HG02763 (cell line): ENCODE data around the gene TBC1D2B.
"Not testable (repeated sequence)": the region's sequence is repeated elsewhere in the genome, so short reads cannot be mapped to it uniquely, and the experiment has no call there.

Experiments used
- ATAC-seq: cut with Tn5 transposase; IDR thresholded peaks from one replicate; pipeline ENCODE4 v1.9.1; 2021; ENCODE audit warnings: mild to moderate bottlenecking, moderate library complexity; ENCODE audit not compliant: unreplicated experiment

Gene TBC1D2B

DNA sequence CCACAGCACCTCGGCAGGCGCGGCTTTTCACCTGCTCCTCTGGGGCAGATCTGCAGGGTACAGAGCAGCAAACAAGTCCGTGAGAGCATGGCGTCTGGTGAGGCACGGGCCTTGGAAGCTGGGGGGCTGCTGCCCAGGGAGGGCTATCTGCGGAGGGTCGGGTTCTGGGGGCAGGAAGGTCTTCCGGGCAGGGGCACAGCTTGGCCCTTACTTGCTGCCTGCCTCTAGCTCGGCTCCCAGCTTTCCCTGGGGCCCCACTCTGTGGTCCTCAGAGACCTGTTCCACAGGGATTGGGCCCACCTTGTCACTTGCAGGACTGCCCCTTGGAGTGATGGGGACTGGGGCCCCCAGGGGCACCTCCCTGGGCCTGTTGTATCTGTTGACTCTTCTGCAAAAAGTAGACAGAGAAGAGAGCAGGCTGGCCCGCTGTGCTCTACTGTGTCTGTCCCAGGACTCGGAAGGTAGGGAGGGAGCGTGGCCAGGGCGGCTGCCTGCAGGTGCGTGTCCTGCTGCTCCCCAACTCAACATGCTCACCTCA lies 84.1 kb downstream of the TBC1D2B start:
- no peak for ATAC-seq

DNA sequence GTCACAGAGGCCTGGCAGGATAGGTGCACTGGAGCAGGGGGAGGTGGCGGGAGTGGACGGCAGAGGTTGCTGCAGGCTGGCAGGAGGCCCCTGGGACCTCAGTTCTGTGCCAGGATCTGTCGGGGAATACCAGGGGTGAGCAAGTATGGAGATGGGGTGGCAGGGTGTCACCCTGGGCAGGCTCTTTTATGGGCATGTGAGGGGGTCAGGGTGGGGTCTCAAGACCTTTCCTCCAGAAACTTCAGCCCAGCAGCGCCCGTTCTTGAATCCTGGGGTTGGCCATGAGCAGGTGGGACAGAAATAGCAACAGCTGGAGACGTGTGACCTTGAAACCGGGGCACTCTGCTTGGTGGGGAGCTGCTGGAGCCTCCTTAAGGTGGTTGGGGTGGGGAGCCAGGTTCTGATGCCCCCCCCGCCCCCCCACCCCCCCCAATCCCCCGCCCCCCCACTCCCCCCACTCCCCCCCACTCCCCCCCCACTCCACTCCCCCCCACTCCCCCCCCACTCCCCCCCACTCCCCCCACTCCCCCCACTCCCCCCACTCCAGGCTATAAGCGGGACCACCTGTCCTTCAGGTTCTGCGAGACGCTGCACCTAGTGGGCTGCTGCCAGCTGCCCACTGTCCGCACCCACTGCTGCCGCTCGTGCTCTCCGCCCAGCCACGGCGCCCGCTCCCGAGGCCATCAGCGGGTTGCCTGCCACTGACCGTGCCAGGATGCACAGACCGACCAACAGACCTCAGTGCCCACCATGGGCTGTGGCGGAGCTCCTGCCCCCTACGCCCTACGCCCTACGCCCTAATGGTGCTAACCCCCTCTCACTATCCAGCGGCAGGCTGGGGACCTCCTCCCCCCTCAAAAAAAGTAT lies 84.9 kb downstream of the TBC1D2B start:
- no peak for ATAC-seq

DNA sequence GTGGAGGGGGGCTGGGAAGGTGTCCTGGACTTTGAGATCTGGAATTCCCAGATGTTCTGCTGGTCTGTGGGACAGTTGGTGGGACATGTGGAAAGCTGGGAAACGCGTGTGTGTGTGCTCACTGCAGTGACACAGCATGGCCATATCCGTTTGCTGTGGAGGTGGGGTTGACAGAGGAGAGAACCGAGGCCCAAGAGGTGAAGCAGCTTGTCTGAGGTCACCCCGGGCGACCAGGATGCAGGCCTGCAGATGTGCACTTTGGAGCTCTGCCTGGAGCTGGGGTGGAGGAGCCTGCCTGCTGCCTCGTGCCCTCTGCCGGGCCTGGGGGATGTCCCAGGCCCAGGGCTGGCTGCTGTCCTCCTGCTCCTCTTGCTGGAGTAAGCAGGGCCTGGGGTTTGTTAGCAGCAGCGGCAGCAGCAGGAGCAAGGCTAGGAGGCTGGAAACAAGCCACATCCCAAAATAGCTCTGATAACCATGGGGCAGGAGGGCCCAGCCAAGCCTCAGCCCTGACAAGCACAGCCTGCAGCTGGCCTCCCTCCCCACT lies 85.8 kb downstream of the TBC1D2B start:
- ATAC-seq = not testable (repeated sequence)

DNA sequence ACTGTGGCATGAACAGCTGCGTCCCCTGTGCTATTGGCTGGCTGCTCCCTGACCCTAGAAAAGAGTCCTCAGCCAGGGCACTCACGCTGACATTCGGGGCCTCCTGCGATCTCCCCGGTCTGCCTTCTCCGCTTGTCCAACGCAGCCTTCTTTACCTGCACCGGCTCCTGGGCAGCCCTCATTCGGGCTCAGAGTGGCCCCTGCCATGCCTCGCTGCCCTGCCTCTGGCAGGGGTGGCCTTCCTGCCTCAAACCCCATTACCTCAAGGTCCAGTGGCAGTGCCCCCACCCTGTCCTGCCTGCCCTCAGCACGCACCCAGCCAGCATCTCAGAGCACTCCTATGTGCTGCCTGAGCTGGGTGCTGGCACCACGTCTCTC lies 86.5 kb downstream of the TBC1D2B start:
- ATAC-seq = no peak

DNA sequence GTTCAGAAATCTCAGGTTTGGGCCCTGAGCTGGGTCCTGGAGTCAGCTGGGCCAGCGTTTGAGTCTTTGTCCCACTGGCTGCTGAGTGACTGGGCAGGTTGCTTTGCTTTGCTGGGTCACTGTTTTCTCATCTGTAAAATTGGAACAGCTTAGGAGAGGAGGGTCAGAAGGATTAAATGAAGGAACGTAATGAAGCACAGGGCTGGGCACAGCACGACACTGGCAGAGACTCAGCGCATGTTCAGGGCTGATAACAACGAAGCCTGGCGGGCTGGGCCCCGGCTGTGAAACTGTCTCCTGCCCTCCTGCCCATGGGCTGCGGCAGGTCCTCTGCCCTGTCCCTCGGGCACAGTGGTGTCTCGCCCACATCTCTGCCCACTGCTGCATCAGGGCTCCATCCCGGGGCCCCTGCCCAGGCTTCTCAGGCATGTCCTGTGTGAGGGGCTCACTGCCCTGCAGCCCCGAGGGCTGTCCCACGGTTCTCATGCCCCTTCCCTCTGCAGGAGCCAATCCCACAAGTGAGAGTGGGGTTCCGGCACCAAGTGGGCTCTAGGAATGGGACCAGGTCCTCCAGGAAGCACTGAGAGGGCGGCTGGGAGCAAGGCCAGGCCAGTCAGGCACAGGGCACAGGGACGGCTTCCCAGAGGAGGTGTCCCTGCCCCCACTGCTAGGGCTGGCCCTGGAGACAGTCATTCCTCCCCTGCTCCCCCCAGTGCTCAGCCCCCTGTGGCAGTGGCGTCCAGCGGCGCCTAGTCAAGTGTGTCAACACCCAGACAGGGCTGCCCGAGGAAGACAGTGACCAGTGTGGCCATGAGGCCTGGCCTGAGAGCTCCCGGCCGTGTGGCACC lies 88.0 kb downstream of the TBC1D2B start:
- no peak for ATAC-seq

DNA sequence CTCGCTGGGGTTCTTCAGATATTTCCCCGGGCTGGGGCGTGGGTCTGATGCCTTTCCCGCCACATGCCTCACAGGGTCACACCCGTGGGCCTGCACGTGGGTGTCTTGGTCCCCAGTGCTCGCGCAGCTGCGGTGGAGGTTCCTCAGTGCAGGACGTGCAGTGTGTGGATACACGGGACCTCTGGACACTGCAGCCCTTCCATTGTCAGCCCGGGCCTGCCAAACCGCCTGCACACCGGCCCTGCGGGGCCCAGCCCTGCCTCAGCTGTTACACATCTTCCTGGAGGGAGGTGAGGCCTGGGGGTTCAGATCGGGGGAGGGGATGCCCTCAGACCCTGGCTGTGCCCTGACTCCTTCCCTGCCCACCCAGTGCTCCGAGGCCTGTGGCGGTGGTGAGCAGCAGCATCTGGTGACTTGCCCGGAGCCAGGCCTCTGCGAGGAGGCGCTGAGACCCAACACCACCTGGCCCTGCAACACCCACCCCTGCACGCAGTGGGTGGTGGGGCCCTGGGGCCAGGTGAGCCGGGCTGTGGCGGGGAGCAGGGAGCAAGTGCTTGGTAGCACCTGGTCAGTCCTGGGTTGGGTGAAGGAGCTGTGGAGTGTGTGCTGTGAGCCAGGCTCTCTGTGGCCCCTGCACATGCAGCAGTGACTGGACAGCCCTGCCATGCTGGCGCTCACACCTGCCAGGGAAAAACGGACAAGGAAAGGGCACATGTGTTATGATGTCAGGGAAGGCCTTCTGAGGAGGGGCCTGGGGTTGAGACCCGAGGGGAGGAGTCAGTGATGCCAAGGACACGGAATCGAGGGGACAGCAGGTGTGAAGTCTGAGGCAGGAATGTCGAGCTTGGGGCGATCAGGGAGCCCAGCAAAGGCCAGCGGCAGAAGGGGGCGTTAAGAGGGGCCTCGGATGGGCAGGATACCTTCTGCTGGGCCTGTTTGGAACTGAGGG lies 88.9 kb downstream of the TBC1D2B start:
- no peak for ATAC-seq

DNA sequence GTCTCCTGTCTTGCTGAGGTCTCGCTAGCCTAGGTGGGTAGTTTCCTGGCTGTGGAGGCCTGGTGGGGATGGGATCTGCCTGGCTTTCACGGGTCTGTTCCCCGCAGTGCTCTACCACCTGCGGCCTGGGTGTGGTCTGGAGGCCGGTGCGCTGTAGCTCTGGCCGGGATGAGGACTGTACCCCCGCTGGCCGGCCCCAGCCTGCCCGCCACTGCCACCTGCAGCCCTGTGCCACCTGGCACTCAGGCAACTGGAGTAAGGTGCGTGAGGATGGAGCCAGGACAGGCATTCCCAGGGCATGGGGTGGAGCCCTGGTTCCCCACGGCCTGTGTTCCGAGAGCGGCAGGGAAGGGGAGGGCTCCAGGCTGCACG lies 89.8 kb downstream of the TBC1D2B start:
- ATAC-seq = not testable (repeated sequence)

DNA sequence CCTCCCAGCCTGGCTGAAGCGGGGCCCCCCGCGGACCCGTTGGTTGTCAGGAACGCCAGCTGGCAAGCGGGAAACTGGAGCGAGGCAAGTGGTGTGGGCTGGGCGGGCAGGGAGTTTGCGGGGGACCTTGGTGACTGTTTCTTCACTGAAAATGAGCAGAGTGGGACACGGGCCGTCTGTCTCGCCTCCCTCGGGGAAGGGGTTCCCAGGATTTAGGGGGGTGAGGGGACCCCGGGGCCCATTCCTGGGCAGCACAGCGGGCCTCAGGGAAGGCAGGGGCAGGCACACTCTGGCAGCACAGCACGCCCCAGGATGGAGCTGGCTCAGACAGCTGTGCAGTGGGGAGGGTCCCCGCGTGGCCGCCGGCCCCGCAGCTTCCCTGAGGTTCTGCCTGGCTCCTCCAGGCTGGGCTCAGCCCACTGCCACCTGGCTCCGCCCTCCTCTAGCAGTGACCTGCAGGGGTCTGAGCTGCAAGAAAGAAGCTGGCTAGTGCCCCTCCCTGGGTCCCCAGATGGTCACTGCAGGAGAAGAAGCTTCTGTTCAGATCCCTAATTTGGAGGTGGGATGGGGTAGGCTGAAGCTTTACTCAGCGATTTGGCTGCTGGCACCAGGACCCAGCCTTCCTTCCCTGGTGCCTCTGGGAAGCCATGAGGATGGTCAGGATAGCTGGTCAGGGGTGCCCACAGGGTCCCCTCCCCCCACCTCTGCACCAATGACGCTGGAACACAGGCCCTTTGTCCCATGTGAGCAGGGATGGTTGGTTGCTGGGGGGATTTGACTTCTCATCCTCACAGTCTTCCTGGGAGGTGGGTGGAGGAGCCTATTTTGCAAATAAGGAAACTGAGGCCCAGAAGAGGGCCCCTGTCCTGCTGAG lies 90.4 kb downstream of the TBC1D2B start:
- ATAC-seq = no peak

DNA sequence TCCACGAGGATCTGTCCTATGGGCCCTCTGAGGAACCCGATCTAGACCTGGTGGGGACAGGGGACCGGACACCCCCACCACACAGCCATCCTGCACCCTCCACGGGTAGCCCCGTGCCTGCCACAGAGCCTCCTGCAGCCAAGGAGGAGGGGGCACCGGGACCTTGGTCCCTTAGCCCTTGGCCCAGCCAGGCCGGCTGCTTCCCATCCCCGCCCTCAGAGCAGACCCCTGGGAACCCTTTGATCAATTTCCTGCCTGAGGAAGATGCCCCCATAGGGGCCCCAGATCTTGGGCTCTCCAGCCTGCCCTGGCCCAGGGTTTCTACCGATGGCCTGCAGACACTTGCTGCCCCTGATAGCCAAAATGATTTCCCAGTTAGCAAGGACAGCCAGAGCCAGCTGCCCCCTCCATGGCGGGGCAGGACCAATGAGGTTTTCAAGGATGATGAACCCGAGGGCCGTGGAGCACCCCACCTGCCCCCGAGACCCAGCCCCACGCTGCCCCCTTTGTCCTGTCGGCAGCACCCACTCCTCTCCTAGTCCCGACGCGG lies 91.5 kb downstream of the TBC1D2B start:
- ATAC-seq = no peak

DNA sequence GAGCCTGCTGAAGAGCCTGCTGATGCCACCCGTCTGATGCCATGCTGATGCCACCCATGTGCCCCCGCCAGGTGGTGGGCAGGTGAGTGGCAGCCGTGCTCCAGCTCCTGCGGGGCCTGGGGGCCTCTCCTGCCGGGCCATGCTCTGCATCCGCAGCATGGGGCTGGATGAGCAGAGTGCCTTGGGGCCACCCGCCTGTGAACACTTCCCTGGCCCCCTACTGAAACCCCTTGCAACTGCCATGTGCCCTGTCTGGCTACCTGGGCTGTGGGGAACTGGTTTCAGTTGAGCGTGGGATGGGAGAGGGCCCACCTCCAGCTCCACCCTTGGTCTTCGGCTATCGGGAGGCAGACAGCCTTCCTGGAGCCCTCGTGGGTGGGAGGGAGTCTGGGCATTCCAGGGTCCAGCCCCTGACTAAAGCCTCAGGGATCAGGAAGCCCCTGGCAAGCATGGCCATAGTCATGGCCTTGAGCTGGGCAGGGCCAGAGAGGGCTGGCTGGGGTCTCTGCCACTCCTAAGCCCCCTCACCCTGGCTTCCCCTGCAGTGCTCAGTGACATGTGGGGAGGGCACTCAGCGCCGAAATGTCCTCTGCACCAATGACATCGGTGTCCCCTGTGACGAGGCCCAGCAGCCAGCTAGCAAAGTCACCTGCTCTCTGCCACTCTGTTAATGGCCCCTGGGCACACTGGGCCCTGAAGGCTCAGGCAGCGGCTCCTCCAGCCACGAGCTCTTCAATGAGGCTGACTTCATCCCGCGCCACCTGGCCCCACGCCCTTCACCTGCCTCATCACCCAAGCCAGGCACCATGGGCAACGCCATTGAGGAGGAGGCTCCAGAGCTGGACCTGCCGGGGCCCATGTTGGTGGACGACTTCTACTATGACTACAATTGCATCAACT lies 92.2 kb downstream of the TBC1D2B start:
- no peak for ATAC-seq

DNA sequence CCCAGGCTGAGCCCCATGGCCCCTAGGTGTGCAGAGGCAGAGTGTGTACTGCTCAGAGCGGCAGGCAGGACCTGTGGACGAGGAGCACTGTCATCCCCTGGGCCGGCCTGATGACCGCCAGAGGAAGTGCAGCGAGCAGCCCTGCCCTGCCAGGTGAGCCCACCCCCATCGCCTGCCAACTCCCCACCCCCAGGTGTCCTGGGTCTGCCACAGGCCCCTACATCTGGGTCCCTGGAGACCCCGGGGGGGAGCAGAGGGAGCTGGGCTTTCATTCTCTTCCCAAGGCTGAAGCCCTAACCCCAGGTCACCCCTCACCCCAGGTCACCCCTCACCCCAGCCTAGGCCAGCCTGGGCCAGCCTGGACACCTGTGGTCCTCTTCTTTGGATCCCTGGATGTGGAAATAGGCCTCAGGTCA lies 93.1 kb downstream of the TBC1D2B start:
- ATAC-seq = no peak

DNA sequence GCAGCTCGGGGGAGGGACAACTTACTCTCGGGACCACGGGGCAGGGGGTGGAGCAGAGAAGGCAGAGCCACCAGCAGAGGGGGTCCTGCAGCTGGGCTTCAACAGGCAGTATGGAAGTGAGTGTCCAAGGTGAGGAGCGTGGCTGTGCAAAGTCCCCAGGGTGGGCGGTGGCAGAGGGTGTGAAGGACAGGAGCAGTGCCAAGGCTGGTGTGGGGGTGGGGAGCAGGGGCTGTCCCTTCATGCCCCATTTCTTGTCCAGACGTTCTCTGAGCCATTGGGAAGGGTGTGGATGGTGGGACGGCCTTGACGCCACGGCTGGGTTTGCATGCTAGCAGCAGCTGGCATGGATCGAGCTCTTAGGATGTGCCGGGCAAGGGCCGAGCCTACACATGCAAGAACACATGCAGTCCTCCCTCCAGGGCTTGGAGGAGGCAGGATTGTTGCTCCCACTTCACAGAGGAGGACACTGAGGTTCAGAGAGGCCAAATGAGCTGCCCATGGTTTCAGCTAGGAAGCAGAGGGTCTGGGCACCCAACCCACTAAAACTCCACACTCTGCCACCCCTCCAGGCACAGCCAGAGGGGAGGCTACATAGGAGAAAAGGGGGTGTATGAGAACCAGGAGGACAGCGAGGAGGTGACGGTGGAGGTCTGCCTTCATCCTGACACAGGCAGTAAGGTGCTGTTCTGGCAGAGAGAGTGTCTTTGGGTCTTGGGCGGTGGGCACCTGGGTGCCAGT lies 93.6 kb downstream of the TBC1D2B start:
- no peak for ATAC-seq

DNA sequence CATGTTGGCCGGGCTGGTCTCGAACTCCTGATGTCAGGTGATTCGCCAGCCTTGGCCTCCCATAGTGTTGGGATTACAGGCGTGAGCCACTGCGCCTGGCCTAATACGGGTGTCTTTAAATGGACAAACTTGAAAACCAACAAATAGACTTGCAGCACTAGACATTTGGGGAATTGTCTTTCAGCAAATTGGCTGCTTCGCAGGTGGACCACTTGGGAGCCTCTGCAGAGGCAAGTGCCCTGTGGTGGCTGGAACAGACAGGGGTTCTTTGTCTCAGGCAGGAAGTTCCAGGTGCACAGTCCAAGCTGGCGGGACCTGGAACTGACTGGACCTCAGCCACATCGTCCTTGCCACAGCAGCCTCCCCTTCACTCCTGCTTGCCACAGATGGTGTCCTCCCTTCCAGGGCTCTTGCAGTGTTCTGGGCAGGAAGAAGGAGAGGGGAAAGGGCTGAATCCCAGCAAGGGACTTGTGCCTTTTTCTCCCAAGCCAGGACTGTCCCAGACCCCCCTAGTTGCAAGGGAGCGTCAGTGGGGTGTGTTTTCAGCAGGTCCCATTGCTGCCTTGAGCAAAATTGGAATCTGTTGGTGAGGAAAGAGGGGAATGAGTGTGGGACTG lies 94.3 kb downstream of the TBC1D2B start:
- no peak for ATAC-seq

DNA sequence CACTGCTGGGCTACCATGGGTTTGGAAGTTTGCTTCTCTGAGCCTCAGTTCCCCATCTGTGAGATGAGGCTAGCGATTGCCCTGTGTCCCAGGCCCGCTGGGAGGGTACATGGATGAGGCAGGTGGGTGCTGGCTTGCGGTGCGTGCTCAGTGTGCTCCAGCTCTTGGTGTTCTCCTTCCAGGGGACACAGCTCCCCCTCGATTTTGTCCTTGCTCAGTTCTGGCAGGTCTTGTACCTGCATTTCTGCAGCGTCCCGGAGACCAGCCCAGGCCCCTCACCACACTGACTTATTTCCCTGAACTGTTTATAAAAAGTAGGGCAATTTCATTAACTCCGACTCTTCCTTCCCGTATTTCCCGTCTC lies 95.4 kb downstream of the TBC1D2B start:
- no peak for ATAC-seq

DNA sequence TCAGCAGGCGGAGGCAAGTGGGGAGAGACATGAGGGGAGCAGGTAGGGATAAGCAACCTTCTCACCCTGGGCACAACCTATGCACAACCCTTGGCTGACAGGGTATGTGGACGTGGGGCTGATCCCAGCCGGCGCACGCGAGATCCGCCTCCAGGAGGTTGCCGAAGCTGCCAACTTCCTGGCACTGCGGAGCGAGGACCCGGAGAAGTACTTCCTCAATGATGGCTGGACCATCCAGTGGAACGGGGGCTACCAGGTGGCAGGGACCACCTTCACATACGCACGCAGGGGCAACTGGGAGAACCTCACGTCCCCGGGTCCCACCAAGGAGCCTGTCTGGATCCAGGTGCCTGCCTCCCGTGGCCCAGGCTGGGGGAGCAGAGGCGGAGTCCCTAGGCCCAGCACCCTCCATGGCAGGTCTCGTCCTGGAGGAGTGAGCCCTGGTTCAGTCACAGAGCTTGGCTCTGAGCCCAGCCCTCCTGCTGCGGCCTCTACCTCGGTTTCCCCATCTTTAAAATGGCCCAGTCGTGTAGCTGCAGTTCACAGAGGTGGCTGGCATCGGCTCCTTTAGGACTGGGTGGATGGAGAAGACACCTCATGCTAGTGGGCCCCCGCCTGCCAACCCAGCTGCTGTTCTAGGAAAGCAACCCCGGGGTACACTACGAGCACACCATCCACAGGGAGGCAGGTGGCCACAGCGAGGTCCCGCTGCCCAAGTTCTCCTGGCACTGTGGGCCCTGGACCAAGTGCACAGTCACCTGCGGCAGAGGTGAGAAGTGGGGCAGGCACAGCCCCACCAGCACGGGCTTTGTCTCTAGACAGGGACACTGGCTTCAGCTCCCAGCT lies 96.0 kb downstream of the TBC1D2B start:
- ATAC-seq = no peak

DNA sequence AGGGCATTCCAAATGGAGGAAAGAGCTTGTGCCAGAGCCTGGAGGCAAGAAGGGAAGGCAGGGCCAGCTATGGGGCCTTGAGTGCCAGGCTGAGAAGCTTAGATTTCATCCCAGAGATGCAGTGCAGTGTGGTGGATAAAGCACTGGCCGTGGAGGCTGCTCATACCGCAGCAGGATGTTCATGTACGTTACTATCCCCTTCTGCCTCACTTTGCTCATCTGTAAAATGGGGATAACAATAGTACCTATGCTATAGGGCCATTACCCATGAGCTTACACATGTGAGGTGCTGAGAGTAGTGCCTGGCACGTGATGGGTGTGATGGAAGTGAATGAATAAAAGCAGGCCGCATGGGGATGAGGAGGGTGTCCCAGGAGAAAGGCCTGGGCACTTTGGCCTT lies 96.8 kb downstream of the TBC1D2B start:
- not testable (repeated sequence) for ATAC-seq
